Fibroblast of lung (primary cell): ENCODE results near the gene UBTD1.

ENCODE experiments used
- CTCF ChIP-seq, 2 donors: IDR thresholded peaks in 1 of 2; conservative IDR thresholded peaks in 1 of 2; 1 replicate in 1 of 2; 2 replicates in 1 of 2; pipeline ENCODE4 v1.5.1; 2011 to 2012; ENCODE audit warnings: low read length in 2 of 2, control low read depth in 1 of 2, inconsistent platforms in 1 of 2, low read depth in 1 of 2, mild to moderate bottlenecking in 1 of 2
- EZH2 ChIP-seq: IDR thresholded peaks from 2 replicates; pipeline ENCODE4 v1.5.1; 2012; ENCODE audit warnings: low read length, control low read depth, mild to moderate bottlenecking; ENCODE audit errors: missing control alignments

GRCh38 chr10:97612386-97612785, 113.7 kb downstream of the UBTD1 start:
- TF ChIP-seq CTCF (conservative IDR thresholded peaks at IDR 0.05 in 1 of 2, IDR thresholded peaks at IDR 0.05 in 1 of 2; ENCODE audit: low read depth in 1 of 2, low read length in 2 of 2) (peak; percentile 3 to 8), EZH2 (no peak)
